Neural cell (in vitro differentiated cells): Measurements from ENCODE around the gene SLC20A1. TPM values are rescaled to one million over a fixed set of nuclear protein-coding genes. Genes with fewer than 3 reads are reported as not detected.

Experiments
- H2AFZ ChIP-seq: fragments of 200-600, 300-800 bp; sonication (generic), shearing (Covaris generic); 2 replicates; pipeline ENCODE4 v1.6.0; 2014; ENCODE audit warnings: low read depth, mild to moderate bottlenecking, antibody characterized with exemption, low read length, moderate library complexity
- H3F3A ChIP-seq: fragments of 200-600 bp; shearing (Covaris generic); 2 replicates; pipeline ENCODE4 v1.6.1; 2016; ENCODE audit warnings: mild to moderate bottlenecking, moderate library complexity, mixed read lengths, antibody characterized with exemption, low read length; ENCODE audit not compliant: insufficient read depth, poor library complexity, severe bottlenecking
- H3K27ac ChIP-seq: fragments of 200-600, 300-800 bp; sonication (generic), shearing (Covaris generic); 2 replicates; pipeline ENCODE4 v1.5.1; 2014; ENCODE audit warnings: mild to moderate bottlenecking, low read length, moderate library complexity
- H3K27me3 ChIP-seq: fragments of 300-800, 200-600 bp; sonication (generic), shearing (Covaris generic); 2 replicates; pipeline ENCODE4 v1.6.0; 2014; ENCODE audit warnings: mild to moderate bottlenecking, low read depth, low read length, moderate library complexity; ENCODE audit not compliant: insufficient read depth
- H3K36me3 ChIP-seq: fragments of 300-800, 200-600 bp; sonication (generic), shearing (Covaris generic); 2 replicates; pipeline ENCODE4 v1.5.1; 2014; ENCODE audit warnings: mild to moderate bottlenecking, antibody characterized with exemption, low read length, moderate library complexity; ENCODE audit not compliant: insufficient read depth
- H3K4me2 ChIP-seq: fragments of 300-800, 200-600 bp; sonication (generic), shearing (Covaris generic); 2 replicates; pipeline ENCODE4 v1.6.0; 2014; ENCODE audit warnings: mild to moderate bottlenecking, low read length
- H3K4me3 ChIP-seq: fragments of 300-800, 200-600 bp; sonication (generic), shearing (Covaris generic); 2 replicates; pipeline ENCODE4 v1.5.1; 2014; ENCODE audit warnings: mild to moderate bottlenecking, low read length, moderate library complexity
- H3K79me2 ChIP-seq: fragments of 200-600 bp; shearing (Covaris generic); replicated peaks from 2 replicates; pipeline ENCODE4 v1.6.0; 2014; ENCODE audit warnings: mild to moderate bottlenecking, low read length, moderate library complexity; ENCODE audit not compliant: insufficient read depth
- H3K9ac ChIP-seq: fragments of 300-800, 200-600 bp; sonication (generic), shearing (Covaris generic); 2 replicates; pipeline ENCODE4 v1.6.1; 2016; ENCODE audit warnings: mild to moderate bottlenecking, low read length, mixed read lengths
- H3K9me2 ChIP-seq: fragments of 200-600 bp; shearing (Covaris generic); 2 replicates; pipeline ENCODE4 v1.6.1; 2016; ENCODE audit warnings: mild to moderate bottlenecking, low read length, mixed read lengths; ENCODE audit not compliant: insufficient read depth
- H3K9me3 ChIP-seq: fragments of 200-600, 300-800 bp; sonication (generic), shearing (Covaris generic); 2 replicates; pipeline ENCODE4 v1.6.1; 2016; ENCODE audit warnings: mild to moderate bottlenecking, mixed run types, low read length, moderate library complexity, mixed read lengths
- H4K20me1 ChIP-seq: fragments of 200-600 bp; shearing (Covaris generic); 2 replicates; pipeline ENCODE4 v1.6.1; 2016; ENCODE audit warnings: mild to moderate bottlenecking, mixed run types; ENCODE audit not compliant: insufficient read depth
- EP300 ChIP-seq: fragments of 450-650 bp; conservative IDR thresholded peaks from 2 replicates; pipeline ENCODE4 v1.6.1; 2014; ENCODE audit warnings: antibody characterized with exemption, mild to moderate bottlenecking, moderate library complexity; ENCODE audit not compliant: poor library complexity, severe bottlenecking
- EZH2 ChIP-seq: fragments of 200-600, 300-800 bp; shearing (Covaris generic), sonication (generic); IDR thresholded peaks from 2 replicates; pipeline ENCODE4 v1.6.1; 2014; ENCODE audit warnings: antibody characterized with exemption, low read length, borderline replicate concordance, mild to moderate bottlenecking; ENCODE audit not compliant: insufficient read depth, poor library complexity, severe bottlenecking
- MXI1 ChIP-seq: fragments of 450-650 bp; conservative IDR thresholded peaks from 2 replicates; pipeline ENCODE4 v1.6.1; 2014; ENCODE audit warnings: antibody characterized with exemption, mild to moderate bottlenecking; ENCODE audit not compliant: poor library complexity, severe bottlenecking
- POLR2AphosphoS5 ChIP-seq: IDR thresholded peaks from 2 replicates; pipeline ENCODE4 v1.6.1; 2012
- RAD21 ChIP-seq: fragments of 450-650 bp; conservative IDR thresholded peaks from 2 replicates; pipeline ENCODE4 v1.6.1; 2014; ENCODE audit warnings: antibody characterized with exemption, mild to moderate bottlenecking, moderate library complexity
- REST ChIP-seq: IDR thresholded peaks from 2 replicates; pipeline ENCODE4 v1.6.1; 2012; ENCODE audit warnings: borderline replicate concordance
- SMC3 ChIP-seq: fragments of 450-650 bp; conservative IDR thresholded peaks from 2 replicates; pipeline ENCODE4 v1.6.1; 2014; ENCODE audit warnings: antibody characterized with exemption, mild to moderate bottlenecking, moderate library complexity; ENCODE audit not compliant: poor library complexity
- TAF1 ChIP-seq: IDR thresholded peaks from 2 replicates; pipeline ENCODE4 v1.6.1; 2012; ENCODE audit warnings: low read depth
- polyA plus RNA-seq: library from polyadenylated mRNA; depleted of rRNA; stranded (reverse); fragments of >200 nt; gene quantifications from 2 replicates; pipeline ENCODE4 v1.2.3, GENCODE V29; 2014
- TF ChIP-seq, protein P1 (sequence below): fragments of 450-650 bp; IDR thresholded peaks from 2 replicates; pipeline ENCODE4 v1.5.1; 2014; ENCODE audit warnings: antibody characterized with exemption, mild to moderate bottlenecking, moderate library complexity; ENCODE audit not compliant: poor library complexity, severe bottlenecking

The SLC20A1 gene
- polyA plus RNA-seq, 1 donor from 2014 or later: 61.4 TPM

- no peak for TF ChIP-seq TAF1
- TF ChIP-seq RAD21: no peak
- TF ChIP-seq POLR2AphosphoS5: no peak
- TF ChIP-seq MXI1: no peak
- no peak for TF ChIP-seq SMC3
- TF ChIP-seq, protein P1, sequence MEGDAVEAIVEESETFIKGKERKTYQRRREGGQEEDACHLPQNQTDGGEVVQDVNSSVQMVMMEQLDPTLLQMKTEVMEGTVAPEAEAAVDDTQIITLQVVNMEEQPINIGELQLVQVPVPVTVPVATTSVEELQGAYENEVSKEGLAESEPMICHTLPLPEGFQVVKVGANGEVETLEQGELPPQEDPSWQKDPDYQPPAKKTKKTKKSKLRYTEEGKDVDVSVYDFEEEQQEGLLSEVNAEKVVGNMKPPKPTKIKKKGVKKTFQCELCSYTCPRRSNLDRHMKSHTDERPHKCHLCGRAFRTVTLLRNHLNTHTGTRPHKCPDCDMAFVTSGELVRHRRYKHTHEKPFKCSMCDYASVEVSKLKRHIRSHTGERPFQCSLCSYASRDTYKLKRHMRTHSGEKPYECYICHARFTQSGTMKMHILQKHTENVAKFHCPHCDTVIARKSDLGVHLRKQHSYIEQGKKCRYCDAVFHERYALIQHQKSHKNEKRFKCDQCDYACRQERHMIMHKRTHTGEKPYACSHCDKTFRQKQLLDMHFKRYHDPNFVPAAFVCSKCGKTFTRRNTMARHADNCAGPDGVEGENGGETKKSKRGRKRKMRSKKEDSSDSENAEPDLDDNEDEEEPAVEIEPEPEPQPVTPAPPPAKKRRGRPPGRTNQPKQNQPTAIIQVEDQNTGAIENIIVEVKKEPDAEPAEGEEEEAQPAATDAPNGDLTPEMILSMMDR: no peak
- TF ChIP-seq EZH2: no peak
- no peak for TF ChIP-seq REST
- no peak for TF ChIP-seq EP300
- H4K20me1 ChIP-seq: no peaks in the 10 kb centered on the region
- H3K4me2 ChIP-seq: no peak overlapping the region
- H3K79me2 ChIP-seq: peaks cover 10% of the 10 kb centered on the region
- H3K9me2 ChIP-seq: no peaks in the 10 kb centered on the region
- H3K9me3 ChIP-seq: no peaks in the 10 kb centered on the region
- no peak overlapping the region for H3K27ac ChIP-seq
- H3K4me3 ChIP-seq: no peak overlapping the region
- no peaks in the 10 kb centered on the region for H3F3A ChIP-seq
- H2AFZ ChIP-seq: no peak overlapping the region
- no peaks in the 10 kb centered on the region for H3K27me3 ChIP-seq
- no peaks in the 10 kb centered on the region for H3K36me3 ChIP-seq
- no peak overlapping the region for H3K9ac ChIP-seq
These were observed 3.2 kb upstream of the SLC20A1 start for GRCh38 chr2:112642561-112642960.

DNA sequence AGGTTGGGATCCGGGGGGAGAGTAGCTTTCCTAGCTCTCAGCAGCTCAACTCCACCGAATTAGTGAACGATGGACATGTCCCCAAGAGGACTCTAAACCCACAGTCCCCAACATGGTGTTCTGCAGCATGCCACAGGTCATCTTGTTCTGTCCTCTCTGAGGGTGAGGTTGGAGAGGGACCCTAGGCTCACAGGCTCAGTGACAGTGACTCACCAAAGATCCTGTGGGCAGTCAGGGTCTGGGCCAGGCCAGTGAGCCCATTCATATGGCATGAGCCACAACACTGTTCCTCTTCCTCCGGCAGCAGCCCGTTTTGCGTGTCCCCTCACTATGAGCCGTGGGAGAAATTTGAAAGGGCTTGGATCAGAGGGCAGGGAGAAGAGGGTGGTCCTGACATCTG, 2.8 kb upstream of the SLC20A1 start:
- Histone ChIP-seq H3K9me2 (no peaks in the 10 kb centered on the region), H3K9ac (no peak overlapping the region), H4K20me1 (no peaks in the 10 kb centered on the region), H3K36me3 (peaks cover 3% of the 10 kb centered on the region), H3K79me2 (peaks cover 14% of the 10 kb centered on the region), H2AFZ (no peak overlapping the region), H3K9me3 (no peaks in the 10 kb centered on the region), H3K27ac (no peak overlapping the region), H3K4me2 (no peak overlapping the region), H3K4me3 (no peak overlapping the region), H3K27me3 (no peaks in the 10 kb centered on the region), H3F3A (no peaks in the 10 kb centered on the region)
- TF ChIP-seq EP300 (no peak), TAF1 (no peak), RAD21 (no peak), REST (no peak), SMC3 (no peak), POLR2AphosphoS5 (no peak), EZH2 (no peak)
- TF ChIP-seq, protein P1: no peak
